HEK293T (cell line): Measurements from ENCODE around the gene STAC.

Experiments
- CTCF ChIA-PET: fragments of 350-600 bp; formaldehyde crosslinking; extraction: SDS; loops from one replicate; lab custom pipeline; 2021; ENCODE audit warnings: antibody characterized with exemption, inconsistent platforms; lab: Yijun Ruan, JAX
- POLR2A ChIA-PET: fragments of 350-600 bp; formaldehyde crosslinking; extraction: SDS; loops from one replicate; lab custom pipeline; 2020; ENCODE audit warnings: antibody characterized with exemption, inconsistent platforms; lab: Yijun Ruan, JAX
- DNase-seq: peaks from one replicate; pipeline ENCODE4 v3.0.0; 2012; ENCODE audit warnings: mixed read lengths; ENCODE audit errors: extremely low spot score
- ARNT ChIP-seq: fragments of 450-650 bp; IDR thresholded peaks from 2 replicates; pipeline ENCODE4 v1.6.1; 2017; ENCODE audit warnings: mild to moderate bottlenecking
- BHLHE40 ChIP-seq: fragments of 450-650 bp; IDR thresholded peaks from 2 replicates; pipeline ENCODE4 v1.6.1; 2016; ENCODE audit warnings: mild to moderate bottlenecking, moderate library complexity, borderline replicate concordance
- CTBP1 ChIP-seq: fragments of 450-650 bp; IDR thresholded peaks from 2 replicates; pipeline ENCODE4 v1.6.1; 2016; ENCODE audit warnings: borderline replicate concordance
- ELF4 ChIP-seq: fragments of 450-650 bp; IDR thresholded peaks from 2 replicates; pipeline ENCODE4 v1.6.1; 2017; ENCODE audit warnings: antibody characterized with exemption
- FOXA1 ChIP-seq: fragments of 450-650 bp; IDR thresholded peaks from 2 replicates; pipeline ENCODE4 v1.6.1; 2016; ENCODE audit warnings: mild to moderate bottlenecking
- FOXK2 ChIP-seq: fragments of 450-650 bp; IDR thresholded peaks from 2 replicates; pipeline ENCODE4 v1.6.1; 2016; ENCODE audit warnings: mild to moderate bottlenecking
- FOXM1 ChIP-seq: fragments of 450-650 bp; IDR thresholded peaks from 2 replicates; pipeline ENCODE4 v1.6.1; 2017; ENCODE audit warnings: mild to moderate bottlenecking, borderline replicate concordance
- HDGF ChIP-seq: fragments of 450-650 bp; IDR thresholded peaks from 2 replicates; pipeline ENCODE4 v1.6.1; 2017; ENCODE audit warnings: antibody characterized with exemption, borderline replicate concordance
- L3MBTL2 ChIP-seq: fragments of 450-650 bp; conservative IDR thresholded peaks from 2 replicates; pipeline ENCODE4 v1.6.1; 2016; ENCODE audit warnings: mild to moderate bottlenecking
- LEF1 ChIP-seq: fragments of 450-650 bp; IDR thresholded peaks from 2 replicates; pipeline ENCODE4 v1.6.1; 2017; ENCODE audit warnings: mild to moderate bottlenecking, borderline replicate concordance
- NFRKB ChIP-seq: fragments of 450-650 bp; IDR thresholded peaks from 2 replicates; pipeline ENCODE4 v1.6.1; 2016; ENCODE audit warnings: mild to moderate bottlenecking, moderate library complexity
- SP1 ChIP-seq: fragments of 450-650 bp; IDR thresholded peaks from 2 replicates; pipeline ENCODE4 v1.6.1; 2017
- SUZ12 ChIP-seq: fragments of 450-650 bp; IDR thresholded peaks from 2 replicates; pipeline ENCODE4 v1.6.1; 2016; ENCODE audit warnings: mild to moderate bottlenecking
- TARDBP ChIP-seq: fragments of 450-650 bp; IDR thresholded peaks from 2 replicates; pipeline ENCODE4 v1.6.1; 2016
- ZNF384 ChIP-seq: fragments of 450-650 bp; IDR thresholded peaks from 2 replicates; pipeline ENCODE4 v1.6.1; 2016
- TF ChIP-seq, protein P1 (sequence below): fragments of 450-650 bp; IDR thresholded peaks from 2 replicates; pipeline ENCODE4 v1.6.1; 2016

STAC gene

DNA sequence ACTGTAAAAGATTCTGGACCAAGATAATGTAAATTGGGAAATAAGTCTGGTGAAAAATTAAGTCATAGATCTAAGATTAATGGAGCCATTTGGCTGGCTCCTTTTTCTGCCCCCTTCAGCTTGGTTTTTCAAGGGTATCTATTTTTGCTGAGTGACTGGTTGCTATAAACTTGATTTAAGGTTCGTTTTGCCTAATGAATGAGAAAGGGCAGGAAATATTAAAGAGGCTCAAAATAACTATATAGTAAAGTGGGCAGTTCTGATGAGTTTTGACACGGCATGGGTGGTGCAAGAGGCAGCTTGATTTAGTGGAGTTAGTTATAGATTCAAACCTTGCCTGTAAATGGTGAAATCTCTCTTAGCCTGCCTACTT is 140.7 kb downstream of the STAC start:
- ChIA-PET POLR2A (no interaction called here), CTCF (no interaction called here)
- DNase-seq, result no peak
- TF ChIP-seq, protein P1, sequence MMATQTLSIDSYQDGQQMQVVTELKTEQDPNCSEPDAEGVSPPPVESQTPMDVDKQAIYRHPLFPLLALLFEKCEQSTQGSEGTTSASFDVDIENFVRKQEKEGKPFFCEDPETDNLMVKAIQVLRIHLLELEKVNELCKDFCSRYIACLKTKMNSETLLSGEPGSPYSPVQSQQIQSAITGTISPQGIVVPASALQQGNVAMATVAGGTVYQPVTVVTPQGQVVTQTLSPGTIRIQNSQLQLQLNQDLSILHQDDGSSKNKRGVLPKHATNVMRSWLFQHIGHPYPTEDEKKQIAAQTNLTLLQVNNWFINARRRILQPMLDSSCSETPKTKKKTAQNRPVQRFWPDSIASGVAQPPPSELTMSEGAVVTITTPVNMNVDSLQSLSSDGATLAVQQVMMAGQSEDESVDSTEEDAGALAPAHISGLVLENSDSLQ, result no peak
- TF ChIP-seq TARDBP, result no peak
- TF ChIP-seq CTBP1, result no peak
- no peak for TF ChIP-seq FOXM1
- TF ChIP-seq BHLHE40, result no peak
- no peak for TF ChIP-seq SP1
- TF ChIP-seq FOXK2, result no peak

DNA sequence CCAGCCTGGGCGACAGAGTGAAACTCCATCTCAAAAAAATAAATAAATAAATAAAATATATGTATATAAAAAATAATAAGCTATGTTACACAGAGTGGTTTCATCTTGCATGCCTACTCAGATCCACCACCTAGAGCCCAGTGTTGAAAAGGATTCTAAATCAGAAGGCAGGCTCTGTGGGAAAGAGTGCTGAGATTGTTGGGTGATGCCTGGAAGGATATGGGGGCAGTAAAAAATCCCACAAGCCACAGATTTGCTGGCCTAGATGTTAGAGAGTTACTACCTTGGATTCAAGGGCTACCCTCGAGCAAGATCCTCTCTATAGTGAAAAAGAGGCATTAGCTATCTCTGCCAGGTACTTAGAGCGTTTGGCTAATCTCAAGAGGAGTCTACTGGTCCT is 144.3 kb downstream of the STAC start:
- POLR2A ChIA-PET, result no interaction called here
- TF ChIP-seq, protein P1, result no peak
- TF ChIP-seq ZNF384, result no peak
- no peak for TF ChIP-seq TARDBP
- no peak for TF ChIP-seq CTBP1
- TF ChIP-seq LEF1, result no peak
- CTCF ChIA-PET, result no interaction called here
- no peak for DNase-seq

DNA sequence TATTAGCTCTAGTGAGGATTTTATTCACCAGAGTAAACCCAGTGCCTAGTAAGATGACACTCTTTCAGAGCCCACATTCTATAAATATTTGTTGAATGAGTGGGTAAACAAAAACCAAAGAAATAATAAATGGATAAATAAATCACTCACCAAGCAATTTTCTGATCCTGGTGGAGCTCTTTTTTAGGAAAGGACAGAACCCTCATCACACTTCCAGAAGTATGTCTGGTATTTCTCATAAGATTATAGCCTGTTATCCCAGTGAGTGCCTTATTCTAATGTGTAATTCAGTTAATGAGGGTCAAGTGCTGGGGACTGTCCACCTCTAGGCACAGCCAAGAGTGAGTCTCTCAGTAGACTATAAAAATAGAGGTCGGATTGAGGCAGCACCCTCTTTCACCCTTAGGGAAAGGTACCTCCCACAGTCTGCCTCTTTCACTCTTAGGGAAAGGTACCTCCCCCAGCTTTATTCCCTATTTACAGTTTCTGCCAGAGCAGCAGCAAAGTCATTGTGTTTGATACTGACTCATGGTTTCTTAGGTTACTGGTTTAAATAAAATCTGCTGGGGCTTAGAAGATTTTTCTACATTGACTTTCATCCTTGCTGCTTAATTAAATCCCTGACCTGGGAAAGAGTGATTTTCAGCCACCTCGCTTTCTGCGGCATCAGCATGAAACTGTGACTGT is 145.0 kb downstream of the STAC start:
- TF ChIP-seq NFRKB, result no peak
- no peak for TF ChIP-seq BHLHE40
- no peak for TF ChIP-seq FOXA1
- TF ChIP-seq TARDBP, result no peak
- TF ChIP-seq L3MBTL2, result no peak
- TF ChIP-seq SUZ12, result no peak
- TF ChIP-seq, protein P1, result no peak
- no peak for TF ChIP-seq HDGF
- no peak for TF ChIP-seq FOXM1
- TF ChIP-seq LEF1, result no peak
- TF ChIP-seq SP1, result no peak
- no peak for TF ChIP-seq ELF4
- TF ChIP-seq CTBP1, result no peak
- TF ChIP-seq ZNF384, result no peak
- DNase-seq, result no peak
- POLR2A ChIA-PET, result no interaction called here
- CTCF ChIA-PET, result no interaction called here

DNA sequence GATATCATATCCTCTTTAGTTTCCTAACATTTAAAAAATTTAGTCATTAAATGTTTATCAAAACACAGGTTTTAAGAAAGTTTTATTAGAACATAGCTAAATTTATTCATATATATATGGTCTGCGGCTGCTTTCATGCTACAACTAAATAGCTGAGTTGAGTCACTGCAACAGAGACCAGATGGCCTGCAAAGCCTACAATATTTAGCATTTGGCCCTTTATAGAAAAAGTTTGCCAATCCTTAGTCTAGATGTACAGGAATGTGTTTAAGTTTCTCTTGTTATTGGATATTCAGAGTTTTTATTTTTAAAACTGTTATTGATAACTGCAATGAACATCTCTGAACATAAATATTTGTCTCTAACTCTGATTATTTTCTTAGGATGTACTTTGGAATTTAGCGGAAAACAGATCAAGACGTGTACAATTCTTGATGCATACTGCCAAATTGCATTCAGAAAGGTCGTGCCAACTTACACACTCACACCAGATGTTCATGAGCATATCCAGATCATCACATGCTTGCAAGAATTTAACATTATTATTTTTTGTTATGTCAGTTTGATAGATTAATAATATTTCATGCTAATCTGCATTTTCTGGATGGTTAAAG is 157.9 kb downstream of the STAC start:
- ChIA-PET POLR2A (no interaction called here), CTCF (interaction anchor here (0.9 kb wide), 1 partner anchor 21 kb away, joined by 3 read pairs; no protein-coding TSS in a partner anchor)
- no peak for DNase-seq
- TF ChIP-seq TARDBP (no peak), FOXM1 (no peak), NFRKB (no peak)

DNA sequence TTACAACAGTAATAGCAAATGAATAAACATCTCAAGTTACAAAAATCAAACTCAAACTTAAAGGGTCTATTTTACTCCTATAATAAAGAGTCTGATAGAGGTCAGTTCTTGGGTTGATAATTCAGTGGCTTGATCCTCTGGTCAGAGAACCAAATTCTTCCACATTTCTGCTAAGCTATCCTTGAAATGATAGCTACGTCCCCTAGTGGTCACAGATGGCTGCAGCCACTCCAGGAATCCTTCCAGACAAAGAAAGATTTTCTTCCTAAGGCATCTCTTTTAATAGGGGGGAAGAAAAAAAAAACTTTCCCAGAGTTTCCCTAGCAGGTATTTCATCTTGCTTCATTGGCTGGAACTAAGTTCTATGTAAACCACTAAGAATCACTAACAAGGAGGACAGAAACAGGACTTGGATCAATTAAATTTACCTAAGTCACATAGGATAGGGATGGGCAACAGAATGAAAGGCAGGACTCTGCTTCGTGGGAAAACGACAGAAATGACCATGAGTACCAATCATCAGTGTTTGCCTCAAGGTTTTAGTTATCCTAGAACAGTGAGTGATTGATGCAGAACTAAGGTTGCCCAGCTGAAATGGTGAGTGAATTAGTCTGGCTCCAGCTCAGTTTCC is 160.7 kb downstream of the STAC start:
- ChIA-PET POLR2A (no interaction called here), CTCF (interaction anchor here (0.8 to 1.5 kb wide), 4 partner anchors 15 to 575 kb away, joined by 3 to 6 read pairs (median 3); no protein-coding TSS in a partner anchor)
- no peak for TF ChIP-seq FOXM1
- TF ChIP-seq SUZ12, result no peak
- no peak for TF ChIP-seq FOXK2
- TF ChIP-seq ELF4, result no peak
- no peak for TF ChIP-seq HDGF
- TF ChIP-seq CTBP1, result no peak
- TF ChIP-seq ZNF384, result no peak
- TF ChIP-seq, protein P1, result no peak
- no peak for TF ChIP-seq FOXA1
- no peak for TF ChIP-seq ARNT
- peak; percentile 25 for DNase-seq

DNA sequence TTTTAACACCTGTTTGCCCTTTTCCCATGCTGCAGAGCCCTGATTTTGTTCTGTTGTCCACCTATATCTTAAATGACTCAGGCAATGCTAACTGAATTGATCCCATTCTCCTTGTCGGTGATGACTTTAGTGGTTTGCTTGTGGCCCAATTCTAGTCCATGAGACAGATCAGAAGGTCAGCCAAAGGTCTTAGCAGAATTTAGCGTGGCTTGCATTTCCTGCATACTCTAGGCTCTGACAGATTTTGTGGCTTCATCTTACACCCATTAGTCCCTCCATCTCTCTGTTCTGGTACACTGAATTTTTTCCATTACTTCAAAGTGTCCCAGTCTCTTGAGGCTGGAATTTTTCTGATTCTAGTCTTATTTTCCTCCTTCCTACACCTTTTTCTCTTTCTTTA is 161.9 kb downstream of the STAC start:
- TF ChIP-seq BHLHE40 (no peak), ZNF384 (no peak), FOXM1 (no peak), SP1 (no peak), SUZ12 (no peak)
- POLR2A ChIA-PET, result no interaction called here
- DNase-seq, result no peak
- CTCF ChIA-PET, result interaction anchor here (0.7 kb wide), 1 partner anchor 72 kb away, joined by 3 read pairs; no protein-coding TSS in a partner anchor
